ENCODE measurements around the gene TNPO1.

TNPO1 gene

DNA sequence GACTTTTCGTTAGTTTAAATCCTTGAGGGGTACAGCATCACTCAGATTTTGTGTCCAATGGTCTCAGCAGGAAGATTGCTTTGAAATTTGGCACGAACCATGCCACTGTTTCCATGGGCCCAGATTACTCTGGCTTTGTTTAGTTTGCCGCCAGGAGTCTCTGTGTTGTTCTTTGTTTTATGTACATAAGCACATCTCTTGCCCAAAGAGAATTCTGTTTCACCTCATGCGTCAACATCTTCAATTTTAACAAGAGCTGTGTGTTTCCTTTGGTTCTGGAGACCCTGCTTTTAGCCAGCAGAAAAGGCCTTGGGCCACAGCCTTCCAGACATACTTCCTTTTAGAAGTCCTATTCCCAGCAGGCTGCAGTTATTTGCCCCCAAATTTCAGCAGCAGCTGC lies 62.4 kb downstream of the TNPO1 start:
- Histone ChIP-seq H3K36me3 (ENCODE audit: insufficient read depth, insufficient read length, low read length) (peaks cover 78% of the 10 kb centered on the region), H3K9me3 (ENCODE audit: insufficient read depth, low read length) (no peaks in the 10 kb centered on the region), H3K4me1 (ENCODE audit: insufficient read depth, insufficient read length) (no peaks in the 10 kb centered on the region), H3K27me3 (ENCODE audit: insufficient read depth, insufficient read length) (no peaks in the 10 kb centered on the region), H3K9ac (ENCODE audit: insufficient read length, low read depth) (no peak overlapping the region), H3K4me3 (ENCODE audit: insufficient read length, low read depth) (no peak overlapping the region)
- TF ChIP-seq ZNF274 (IDR thresholded peaks at IDR 0.05; ENCODE audit: low read depth, low read length) (no peak), SUZ12 (IDR thresholded peaks at IDR 0.05; ENCODE audit: extremely low read depth, insufficient read depth, insufficient read length) (no peak), YY1 (IDR thresholded peaks at IDR 0.05; ENCODE audit: insufficient read depth, insufficient read length) (no peak)
- no peak for DNase-seq (ENCODE audit: low read depth, low spot score)

DNA sequence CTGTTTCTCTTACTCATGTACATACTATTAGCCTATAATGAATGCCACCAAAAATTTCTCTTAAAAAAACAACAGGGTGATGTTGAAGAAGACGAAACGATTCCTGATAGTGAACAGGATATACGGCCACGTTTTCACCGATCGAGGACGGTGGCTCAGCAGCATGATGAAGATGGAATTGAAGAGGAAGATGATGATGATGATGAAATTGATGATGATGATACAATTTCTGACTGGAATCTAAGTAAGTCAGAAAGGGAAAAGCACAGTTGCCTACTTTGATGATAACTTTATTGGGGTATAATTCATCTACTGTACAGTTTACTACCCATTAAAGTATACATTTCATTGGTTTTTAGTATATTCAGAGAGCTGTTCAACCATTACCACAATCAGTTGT lies 66.5 kb downstream of the TNPO1 start:
- Histone ChIP-seq H3K9ac (ENCODE audit: insufficient read length, low read depth) (no peak overlapping the region), H3K4me3 (ENCODE audit: insufficient read length, low read depth) (no peak overlapping the region), H3K27me3 (ENCODE audit: insufficient read depth, insufficient read length) (no peaks in the 10 kb centered on the region), H3K36me3 (ENCODE audit: insufficient read depth, insufficient read length, low read length) (peaks cover 87% of the 10 kb centered on the region), H3K4me1 (ENCODE audit: insufficient read depth, insufficient read length) (no peaks in the 10 kb centered on the region), H3K9me3 (ENCODE audit: insufficient read depth, low read length) (no peaks in the 10 kb centered on the region)
- no peak for DNase-seq (ENCODE audit: low read depth, low spot score)
- TF ChIP-seq SUZ12 (IDR thresholded peaks at IDR 0.05; ENCODE audit: extremely low read depth, insufficient read depth, insufficient read length): no peak
- TF ChIP-seq YY1 (IDR thresholded peaks at IDR 0.05; ENCODE audit: insufficient read depth, insufficient read length): no peak
- no peak for TF ChIP-seq ZNF274 (IDR thresholded peaks at IDR 0.05; ENCODE audit: low read depth, low read length)

DNA sequence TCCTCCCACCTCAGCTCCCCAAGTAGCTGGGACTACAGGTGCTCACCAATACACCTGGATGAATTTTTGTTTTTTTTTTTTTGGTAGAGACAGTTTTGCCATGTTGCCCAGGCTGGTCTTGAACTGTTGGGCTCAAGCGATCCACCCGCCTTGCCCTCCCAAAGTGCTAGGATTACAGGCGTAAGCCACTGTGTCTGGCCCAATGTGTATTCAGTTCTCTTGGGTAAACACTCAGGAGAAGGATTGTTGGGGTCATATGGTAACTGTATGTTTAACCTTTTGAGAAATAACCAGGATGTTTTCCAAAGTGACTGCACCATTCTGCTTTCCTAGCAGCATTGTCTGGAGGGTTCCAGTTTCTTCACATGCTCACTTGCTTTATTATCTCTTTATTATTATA lies 67.4 kb downstream of the TNPO1 start:
- Histone ChIP-seq H3K27me3 (ENCODE audit: insufficient read depth, insufficient read length) (no peaks in the 10 kb centered on the region), H3K4me1 (ENCODE audit: insufficient read depth, insufficient read length) (no peaks in the 10 kb centered on the region), H3K9ac (ENCODE audit: insufficient read length, low read depth) (no peak overlapping the region), H3K4me3 (ENCODE audit: insufficient read length, low read depth) (no peak overlapping the region), H3K36me3 (ENCODE audit: insufficient read depth, insufficient read length, low read length) (peaks cover 88% of the 10 kb centered on the region), H3K9me3 (ENCODE audit: insufficient read depth, low read length) (no peaks in the 10 kb centered on the region)
- TF ChIP-seq YY1 (IDR thresholded peaks at IDR 0.05; ENCODE audit: insufficient read depth, insufficient read length) (no peak), SUZ12 (IDR thresholded peaks at IDR 0.05; ENCODE audit: extremely low read depth, insufficient read depth, insufficient read length) (no peak), ZNF274 (IDR thresholded peaks at IDR 0.05; ENCODE audit: low read depth, low read length) (no peak)
- DNase-seq (ENCODE audit: low read depth, low spot score): no peak

DNA sequence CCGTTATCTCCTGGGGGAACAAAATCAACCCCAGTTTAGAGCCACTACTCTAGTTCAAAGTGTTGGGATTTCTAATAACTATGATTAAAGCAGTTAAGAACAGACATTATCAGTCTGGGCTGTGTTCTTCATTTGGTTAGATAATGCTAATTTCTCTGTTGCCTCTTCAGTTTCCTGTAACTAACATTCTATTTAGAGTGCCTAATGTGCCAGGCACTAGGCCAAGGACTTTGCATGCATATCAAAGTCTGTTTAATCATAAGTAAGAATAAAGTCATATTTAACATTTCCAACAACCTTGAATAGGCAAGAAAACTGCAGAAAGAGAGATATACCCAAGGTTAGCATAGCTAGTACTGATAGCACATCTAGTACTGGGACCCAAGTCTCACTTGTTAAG lies 68.4 kb downstream of the TNPO1 start:
- Histone ChIP-seq H3K4me3 (ENCODE audit: insufficient read length, low read depth) (no peak overlapping the region), H3K9me3 (ENCODE audit: insufficient read depth, low read length) (no peaks in the 10 kb centered on the region), H3K36me3 (ENCODE audit: insufficient read depth, insufficient read length, low read length) (peaks cover 86% of the 10 kb centered on the region), H3K4me1 (ENCODE audit: insufficient read depth, insufficient read length) (no peaks in the 10 kb centered on the region), H3K9ac (ENCODE audit: insufficient read length, low read depth) (no peak overlapping the region), H3K27me3 (ENCODE audit: insufficient read depth, insufficient read length) (no peaks in the 10 kb centered on the region)
- TF ChIP-seq ZNF274 (IDR thresholded peaks at IDR 0.05; ENCODE audit: low read depth, low read length) (no peak), SUZ12 (IDR thresholded peaks at IDR 0.05; ENCODE audit: extremely low read depth, insufficient read depth, insufficient read length) (no peak), YY1 (IDR thresholded peaks at IDR 0.05; ENCODE audit: insufficient read depth, insufficient read length) (no peak)
- no peak for DNase-seq (ENCODE audit: low read depth, low spot score)

DNA sequence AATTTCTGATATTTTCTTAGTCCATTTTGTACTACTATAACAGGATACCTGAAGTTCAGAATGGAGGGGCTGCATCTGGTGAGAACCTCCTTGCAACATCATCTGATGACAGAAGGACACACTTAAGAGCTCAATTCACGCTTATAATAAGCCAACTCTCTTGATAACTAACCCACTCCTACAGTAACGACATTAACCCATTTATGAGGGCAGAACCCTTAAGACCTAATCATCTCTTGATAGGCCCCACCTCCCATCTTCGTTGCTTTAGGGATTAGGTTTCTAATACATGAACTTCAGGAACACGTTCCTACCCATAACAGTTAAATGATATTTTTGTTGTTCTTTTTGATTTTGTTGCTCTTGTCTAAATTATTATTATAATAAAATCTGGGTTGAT lies 69.4 kb downstream of the TNPO1 start:
- DNase-seq (ENCODE audit: low read depth, low spot score): no peak
- Histone ChIP-seq H3K27me3 (ENCODE audit: insufficient read depth, insufficient read length) (no peaks in the 10 kb centered on the region), H3K9me3 (ENCODE audit: insufficient read depth, low read length) (no peaks in the 10 kb centered on the region), H3K36me3 (ENCODE audit: insufficient read depth, insufficient read length, low read length) (peaks cover 90% of the 10 kb centered on the region), H3K9ac (ENCODE audit: insufficient read length, low read depth) (no peak overlapping the region), H3K4me1 (ENCODE audit: insufficient read depth, insufficient read length) (no peaks in the 10 kb centered on the region), H3K4me3 (ENCODE audit: insufficient read length, low read depth) (no peak overlapping the region)
- TF ChIP-seq SUZ12 (IDR thresholded peaks at IDR 0.05; ENCODE audit: extremely low read depth, insufficient read depth, insufficient read length) (no peak), ZNF274 (IDR thresholded peaks at IDR 0.05; ENCODE audit: low read depth, low read length) (no peak), YY1 (IDR thresholded peaks at IDR 0.05; ENCODE audit: insufficient read depth, insufficient read length) (no peak)

DNA sequence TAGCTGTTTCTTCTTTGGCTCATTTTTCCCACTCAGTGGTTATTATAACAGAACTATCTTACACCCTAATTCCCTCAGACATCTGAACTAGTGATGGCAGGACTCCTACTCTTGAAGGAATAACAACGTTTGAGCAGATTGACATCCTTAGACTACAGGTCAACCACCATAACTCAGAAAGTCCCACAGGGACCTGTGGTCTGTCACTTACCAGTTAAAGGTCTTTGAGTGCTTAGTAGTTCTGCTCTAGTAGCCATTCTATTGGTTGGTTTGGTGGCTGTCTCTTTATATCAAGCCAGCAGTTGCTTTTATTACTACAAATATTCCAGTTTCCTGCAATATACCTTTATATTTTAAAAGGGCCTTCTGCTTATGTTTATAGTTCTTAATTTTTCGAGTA lies 72.1 kb downstream of the TNPO1 start:
- no peaks in the 10 kb centered on the region for H3K27me3 ChIP-seq (ENCODE audit: insufficient read depth, insufficient read length)
- peaks cover 93% of the 10 kb centered on the region for H3K36me3 ChIP-seq (ENCODE audit: insufficient read depth, insufficient read length, low read length)
- no peaks in the 10 kb centered on the region for H3K9me3 ChIP-seq (ENCODE audit: insufficient read depth, low read length)
- TF ChIP-seq ZNF274 (IDR thresholded peaks at IDR 0.05; ENCODE audit: low read depth, low read length) (no peak), SUZ12 (IDR thresholded peaks at IDR 0.05; ENCODE audit: extremely low read depth, insufficient read depth, insufficient read length) (no peak), YY1 (IDR thresholded peaks at IDR 0.05; ENCODE audit: insufficient read depth, insufficient read length) (no peak)
- H3K4me3 ChIP-seq (ENCODE audit: insufficient read length, low read depth): no peak overlapping the region
- H3K9ac ChIP-seq (ENCODE audit: insufficient read length, low read depth): no peak overlapping the region
- H3K4me1 ChIP-seq (ENCODE audit: insufficient read depth, insufficient read length): no peaks in the 10 kb centered on the region
- no peak for DNase-seq (ENCODE audit: low read depth, low spot score)

DNA sequence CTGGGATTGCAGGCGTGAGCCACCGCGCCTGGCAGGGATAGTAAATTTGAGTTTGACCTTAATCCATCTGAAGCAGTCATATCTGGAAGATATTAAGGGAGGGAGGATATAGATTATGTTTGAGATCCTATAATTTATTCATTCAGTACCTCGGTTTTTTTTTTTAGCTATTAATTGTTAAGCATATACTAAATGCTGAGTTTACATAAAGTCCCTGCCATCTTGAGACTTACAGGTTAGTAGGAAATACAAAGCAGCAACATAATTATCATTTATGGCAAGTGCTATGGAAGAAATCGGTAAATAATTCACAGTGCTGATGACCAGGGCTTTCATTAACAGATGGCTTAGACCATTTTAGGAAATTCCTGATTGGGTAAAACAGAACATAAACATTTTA lies 72.9 kb downstream of the TNPO1 start:
- no peak for DNase-seq (ENCODE audit: low read depth, low spot score)
- H3K36me3 ChIP-seq (ENCODE audit: insufficient read depth, insufficient read length, low read length): peaks cover 93% of the 10 kb centered on the region

More for the DNA sequence above, 72.9 kb downstream of the TNPO1 start:
- Histone ChIP-seq H3K4me3 (ENCODE audit: insufficient read length, low read depth) (no peak overlapping the region), H3K27me3 (ENCODE audit: insufficient read depth, insufficient read length) (no peaks in the 10 kb centered on the region), H3K9ac (ENCODE audit: insufficient read length, low read depth) (no peak overlapping the region), H3K9me3 (ENCODE audit: insufficient read depth, low read length) (no peaks in the 10 kb centered on the region), H3K4me1 (ENCODE audit: insufficient read depth, insufficient read length) (no peaks in the 10 kb centered on the region)
- TF ChIP-seq YY1 (IDR thresholded peaks at IDR 0.05; ENCODE audit: insufficient read depth, insufficient read length) (no peak), ZNF274 (IDR thresholded peaks at IDR 0.05; ENCODE audit: low read depth, low read length) (no peak), SUZ12 (IDR thresholded peaks at IDR 0.05; ENCODE audit: extremely low read depth, insufficient read depth, insufficient read length) (no peak)

All from NT2/D1 (cell line).